ENCODE results near the gene NDUFV3. TPM values are rescaled to one million over a fixed set of nuclear protein-coding genes. Genes with fewer than 3 reads are reported as not detected.

Gene NDUFV3
- total RNA-seq (37.7 and 43.7 TPM in 2 replicates), polyA plus RNA-seq (38.2 and 48.0 TPM in 2 replicates), polyA minus RNA-seq (ENCODE audit: low replicate concordance) (13.6 and 17.3 TPM in 2 replicates)
- polyA plus RNA-seq (2012): 35.6 and 41.2 TPM in 2 replicates

- no peaks in the 10 kb centered on the region for H4K20me1 ChIP-seq (ENCODE audit: control insufficient read depth, extremely low read depth, insufficient read depth, low read length)
- H3K4me3 ChIP-seq (replicated peaks in 1 of 4; ENCODE audit: control extremely low read depth in 1 of 4, insufficient read depth in 1 of 4, low read depth in 3 of 4, low read length in 4 of 4): peak within 1 kb of the TSS; percentile 87 to 96 (median 92)
- H3K4me2 ChIP-seq (ENCODE audit: extremely low read depth, insufficient read depth, low read length): peak within 1 kb of the TSS; percentile 92
- H3K36me3 ChIP-seq (ENCODE audit: control insufficient read depth, insufficient read depth, low read length): peaks cover 7% of the 10 kb centered on the region
- peak within 1 kb of the TSS; percentile 91 for H3K27ac ChIP-seq (ENCODE audit: insufficient read depth, low read length)
- DNase-seq (ENCODE audit: low read depth in 2 of 2): peak; percentile 94 to 97
- peak within 1 kb of the TSS; percentile 91 for H3K9ac ChIP-seq (ENCODE audit: insufficient read depth, low read length)
- H3K4me1 ChIP-seq (ENCODE audit: control insufficient read depth, extremely low read depth, insufficient read depth, low read length): no peaks in the 10 kb centered on the region
- TF ChIP-seq EZH2 (IDR thresholded peaks at IDR 0.05; ENCODE audit: low read length, missing control alignments): no peak
- TF ChIP-seq, protein P1, sequence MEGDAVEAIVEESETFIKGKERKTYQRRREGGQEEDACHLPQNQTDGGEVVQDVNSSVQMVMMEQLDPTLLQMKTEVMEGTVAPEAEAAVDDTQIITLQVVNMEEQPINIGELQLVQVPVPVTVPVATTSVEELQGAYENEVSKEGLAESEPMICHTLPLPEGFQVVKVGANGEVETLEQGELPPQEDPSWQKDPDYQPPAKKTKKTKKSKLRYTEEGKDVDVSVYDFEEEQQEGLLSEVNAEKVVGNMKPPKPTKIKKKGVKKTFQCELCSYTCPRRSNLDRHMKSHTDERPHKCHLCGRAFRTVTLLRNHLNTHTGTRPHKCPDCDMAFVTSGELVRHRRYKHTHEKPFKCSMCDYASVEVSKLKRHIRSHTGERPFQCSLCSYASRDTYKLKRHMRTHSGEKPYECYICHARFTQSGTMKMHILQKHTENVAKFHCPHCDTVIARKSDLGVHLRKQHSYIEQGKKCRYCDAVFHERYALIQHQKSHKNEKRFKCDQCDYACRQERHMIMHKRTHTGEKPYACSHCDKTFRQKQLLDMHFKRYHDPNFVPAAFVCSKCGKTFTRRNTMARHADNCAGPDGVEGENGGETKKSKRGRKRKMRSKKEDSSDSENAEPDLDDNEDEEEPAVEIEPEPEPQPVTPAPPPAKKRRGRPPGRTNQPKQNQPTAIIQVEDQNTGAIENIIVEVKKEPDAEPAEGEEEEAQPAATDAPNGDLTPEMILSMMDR (conservative IDR thresholded peaks at IDR 0.05 in 1 of 2, IDR thresholded peaks at IDR 0.05 in 1 of 2; ENCODE audit: low read depth in 1 of 2, low read length in 2 of 2): no peak
- no peaks in the 10 kb centered on the region for H3K27me3 ChIP-seq (ENCODE audit: control insufficient read depth, insufficient read depth, low read length)
- H2AFZ ChIP-seq (ENCODE audit: low read length): peak within 1 kb of the TSS; percentile 84
- no peaks in the 10 kb centered on the region for H3K9me3 ChIP-seq (ENCODE audit: control insufficient read depth, insufficient read depth, low read depth, low read length)
- peaks cover 27% of the 10 kb centered on the region for H3K79me2 ChIP-seq (ENCODE audit: control insufficient read depth, insufficient read depth, low read length)
Measured at GRCh38 chr21:42892931-42893755, at the start of gene NDUFV3. Gene NDUFV3 (plus strand): TSS chr21:42893309. CDS start chr21:42893334, 25 bp downstream.

GRCh38 chr21:42844411-42845113, 48.5 kb upstream of the NDUFV3 start:
- Histone ChIP-seq H4K20me1 (ENCODE audit: control insufficient read depth, extremely low read depth, insufficient read depth, low read length) (no peaks in the 10 kb centered on the region), H3K27ac (ENCODE audit: insufficient read depth, low read length) (no peak overlapping the region), H2AFZ (ENCODE audit: low read length) (no peak overlapping the region), H3K79me2 (ENCODE audit: control insufficient read depth, insufficient read depth, low read length) (peaks cover 6% of the 10 kb centered on the region), H3K9ac (ENCODE audit: insufficient read depth, low read length) (no peak overlapping the region), H3K27me3 (ENCODE audit: control insufficient read depth, insufficient read depth, low read length) (no peaks in the 10 kb centered on the region), H3K4me3 (replicated peaks in 1 of 4; ENCODE audit: control extremely low read depth in 1 of 4, insufficient read depth in 1 of 4, low read depth in 3 of 4, low read length in 4 of 4) (no peak overlapping the region), H3K4me2 (ENCODE audit: extremely low read depth, insufficient read depth, low read length) (no peak overlapping the region), H3K4me1 (ENCODE audit: control insufficient read depth, extremely low read depth, insufficient read depth, low read length) (peaks cover 2% of the 10 kb centered on the region), H3K36me3 (ENCODE audit: control insufficient read depth, insufficient read depth, low read length) (peaks cover 15% of the 10 kb centered on the region), H3K9me3 (ENCODE audit: control insufficient read depth, insufficient read depth, low read depth, low read length) (no peaks in the 10 kb centered on the region)
- no peak for TF ChIP-seq EZH2 (IDR thresholded peaks at IDR 0.05; ENCODE audit: low read length, missing control alignments)
- TF ChIP-seq, protein P1 (conservative IDR thresholded peaks at IDR 0.05 in 1 of 2, IDR thresholded peaks at IDR 0.05 in 1 of 2; ENCODE audit: low read depth in 1 of 2, low read length in 2 of 2): no peak
- no peak for DNase-seq (ENCODE audit: low read depth in 2 of 2)

- H3K27me3 ChIP-seq (ENCODE audit: control insufficient read depth, insufficient read depth, low read length): no peaks in the 10 kb centered on the region
- H2AFZ ChIP-seq (ENCODE audit: low read length): no peak overlapping the region
- no peaks in the 10 kb centered on the region for H4K20me1 ChIP-seq (ENCODE audit: control insufficient read depth, extremely low read depth, insufficient read depth, low read length)
- H3K4me2 ChIP-seq (ENCODE audit: extremely low read depth, insufficient read depth, low read length): no peak overlapping the region
- no peaks in the 10 kb centered on the region for H3K9me3 ChIP-seq (ENCODE audit: control insufficient read depth, insufficient read depth, low read depth, low read length)
- H3K36me3 ChIP-seq (ENCODE audit: control insufficient read depth, insufficient read depth, low read length): peaks cover 16% of the 10 kb centered on the region
- peaks cover 2% of the 10 kb centered on the region for H3K4me1 ChIP-seq (ENCODE audit: control insufficient read depth, extremely low read depth, insufficient read depth, low read length)
- no peak overlapping the region for H3K9ac ChIP-seq (ENCODE audit: insufficient read depth, low read length)
- H3K4me3 ChIP-seq (replicated peaks in 1 of 4; ENCODE audit: control extremely low read depth in 1 of 4, insufficient read depth in 1 of 4, low read depth in 3 of 4, low read length in 4 of 4): no peak overlapping the region
- peaks cover 6% of the 10 kb centered on the region for H3K79me2 ChIP-seq (ENCODE audit: control insufficient read depth, insufficient read depth, low read length)
- no peak for TF ChIP-seq EZH2 (IDR thresholded peaks at IDR 0.05; ENCODE audit: low read length, missing control alignments)
- TF ChIP-seq, protein P1 (conservative IDR thresholded peaks at IDR 0.05 in 1 of 2, IDR thresholded peaks at IDR 0.05 in 1 of 2; ENCODE audit: low read depth in 1 of 2, low read length in 2 of 2): no peak
- no peak overlapping the region for H3K27ac ChIP-seq (ENCODE audit: insufficient read depth, low read length)
- DNase-seq (ENCODE audit: low read depth in 2 of 2): peak; percentile 10 to 32
Measured at GRCh38 chr21:42845296-42845965, 47.7 kb upstream of the NDUFV3 start.

All from fibroblast of lung (primary cell).